ES-I3 (cell line): Measurements from ENCODE around the gene MFSD11.

Experiments used
- H3K36me3 ChIP-seq: 2 replicates; pipeline ENCODE4 v1.6.1; 2013; ENCODE audit warnings: mild to moderate bottlenecking, low read length, control low read depth, moderate library complexity; ENCODE audit not compliant: insufficient read depth
- H3K4me1 ChIP-seq: 2 replicates; pipeline ENCODE4 v1.6.1; 2013; ENCODE audit warnings: mild to moderate bottlenecking, control low read depth, low read length; ENCODE audit not compliant: insufficient read depth
- H3K9ac ChIP-seq: 2 replicates; pipeline ENCODE4 v1.6.1; 2013; ENCODE audit warnings: low read depth, mild to moderate bottlenecking, low read length, moderate library complexity
- H3K9me3 ChIP-seq: 2 replicates; pipeline ENCODE4 v1.6.1; 2013; ENCODE audit warnings: mild to moderate bottlenecking, low read length, moderate library complexity; ENCODE audit not compliant: control insufficient read depth, insufficient read depth

MFSD11 gene

GRCh38 chr17:76826330-76827068, 88.6 kb downstream of the MFSD11 start:
- Histone ChIP-seq H3K36me3 (no peaks in the 10 kb centered on the region), H3K9me3 (no peaks in the 10 kb centered on the region), H3K4me1 (no peaks in the 10 kb centered on the region), H3K9ac (no peak overlapping the region)

GRCh38 chr17:76827736-76828135, 89.8 kb downstream of the MFSD11 start:
- H3K9ac ChIP-seq, result no peak overlapping the region
- no peaks in the 10 kb centered on the region for H3K9me3 ChIP-seq
- H3K4me1 ChIP-seq, result no peaks in the 10 kb centered on the region
- no peaks in the 10 kb centered on the region for H3K36me3 ChIP-seq
